Activated naive CD8-positive, alpha-beta T cell treated with anti-CD3 and anti-CD28 coated beads, Interleukin-2, amount 10 ng/mL, durations not matched to agents 7 days and 5 days (primary cell): Measurements from ENCODE around the gene WWTR1. TPM values are rescaled to one million over a fixed set of nuclear protein-coding genes. Genes with fewer than 3 reads are reported as not detected.

Experiments used
- ATAC-seq: fragments of 150-1000 bp; cut with Tn5 transposase; one replicate; pipeline ENCODE4 v1.10.0; 2021; ENCODE audit warnings: low read depth, moderate library complexity
- POLR2A ChIA-PET: fragments of 350-600 bp; sonication (Branson Sonifier 250); formaldehyde crosslinking; loops from one replicate; lab custom pipeline; 2021; ENCODE audit warnings: antibody characterized with exemption; lab: Charles Lee
- DNase-seq: peaks from one replicate; pipeline ENCODE4 v3.0.0; 2021
- H3K27ac Mint-ChIP-seq: one replicate; pipeline ENCODE4 v1.8.0; 2022; ENCODE audit warnings: mild to moderate bottlenecking, mixed read lengths
- H3K27me3 Mint-ChIP-seq: one replicate; pipeline ENCODE4 v1.8.0; 2022; ENCODE audit warnings: mild to moderate bottlenecking, moderate library complexity, mixed read lengths
- H3K36me3 Mint-ChIP-seq: one replicate; pipeline ENCODE4 v1.8.0; 2021; ENCODE audit warnings: mild to moderate bottlenecking, mixed read lengths
- H3K4me1 Mint-ChIP-seq: one replicate; pipeline ENCODE4 v1.8.0; 2021; ENCODE audit warnings: mixed read lengths
- H3K4me3 Mint-ChIP-seq: one replicate; pipeline ENCODE4 v1.8.0; 2022; ENCODE audit warnings: mild to moderate bottlenecking, moderate library complexity, mixed read lengths
- H3K9me3 Mint-ChIP-seq: one replicate; pipeline ENCODE4 v1.8.0; 2021; ENCODE audit warnings: mixed read lengths
- total RNA-seq, 2 experiments: library from RNA; stranded (reverse); gene quantifications; one replicate each; pipeline ENCODE4 v1.2.3, GENCODE V29; 2021

The WWTR1 gene
- total RNA-seq, 2 experiments from 2014 or later = 0.55 to 0.79 TPM

GRCh38 chr3:149490260-149490971 is 167.4 kb downstream of the WWTR1 start:
- ATAC-seq (no peak), DNase-seq (no peak)
- Mint-ChIP-seq H3K9me3 (no peaks in the 10 kb centered on the region), H3K36me3 (no peaks in the 10 kb centered on the region), H3K27ac (no peak overlapping the region), H3K4me1 (peaks cover 2% of the 10 kb centered on the region), H3K27me3 (peaks cover 18% of the 10 kb centered on the region), H3K4me3 (no peak overlapping the region)
- POLR2A ChIA-PET = no interaction called here

GRCh38 chr3:149489060-149489690 is 168.7 kb downstream of the WWTR1 start:
- no peaks in the 10 kb centered on the region for H3K9me3 Mint-ChIP-seq
- no peaks in the 10 kb centered on the region for H3K36me3 Mint-ChIP-seq
- H3K27ac Mint-ChIP-seq = no peak overlapping the region
- H3K4me3 Mint-ChIP-seq = no peak overlapping the region
- POLR2A ChIA-PET = no interaction called here
- DNase-seq (no peak), ATAC-seq (no peak)
- H3K4me1 Mint-ChIP-seq = peaks cover 2% of the 10 kb centered on the region
- peaks cover 12% of the 10 kb centered on the region for H3K27me3 Mint-ChIP-seq

GRCh38 chr3:149487598-149488197 is 170.1 kb downstream of the WWTR1 start:
- no peaks in the 10 kb centered on the region for H3K4me1 Mint-ChIP-seq
- no peak overlapping the region for H3K27ac Mint-ChIP-seq
- DNase-seq (no peak), ATAC-seq (no peak)
- POLR2A ChIA-PET = no interaction called here
- no peaks in the 10 kb centered on the region for H3K36me3 Mint-ChIP-seq
- H3K9me3 Mint-ChIP-seq = no peaks in the 10 kb centered on the region
- no peak overlapping the region for H3K4me3 Mint-ChIP-seq
- peaks cover 9% of the 10 kb centered on the region for H3K27me3 Mint-ChIP-seq

DNA sequence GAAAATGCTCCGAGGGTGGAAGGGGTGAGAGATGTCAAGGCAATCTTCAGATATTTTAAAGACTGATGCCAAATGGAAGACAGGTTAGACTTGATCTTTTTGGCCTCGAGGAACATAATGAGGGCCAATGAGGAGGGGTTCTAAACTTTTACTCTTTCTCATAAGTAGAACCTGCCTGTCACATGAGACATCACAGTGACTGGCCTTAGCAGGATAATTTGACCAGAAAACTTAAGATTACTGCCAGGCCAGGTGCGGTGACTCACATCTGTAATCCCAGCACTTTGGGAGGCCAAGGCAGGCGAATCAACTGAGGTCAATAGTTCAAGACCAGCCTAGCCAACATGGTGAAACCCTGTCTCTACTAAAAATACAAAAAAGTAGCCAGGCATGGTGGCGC is 171.1 kb downstream of the WWTR1 start:
- no peak overlapping the region for H3K27ac Mint-ChIP-seq
- H3K4me1 Mint-ChIP-seq = no peaks in the 10 kb centered on the region
- H3K36me3 Mint-ChIP-seq = no peaks in the 10 kb centered on the region
- ATAC-seq = no peak
- no peak overlapping the region for H3K4me3 Mint-ChIP-seq
- POLR2A ChIA-PET = no interaction called here
- peaks cover 9% of the 10 kb centered on the region for H3K27me3 Mint-ChIP-seq
- no peak for DNase-seq
- no peaks in the 10 kb centered on the region for H3K9me3 Mint-ChIP-seq

- Mint-ChIP-seq H3K27ac (no peak overlapping the region), H3K9me3 (no peaks in the 10 kb centered on the region), H3K4me1 (no peaks in the 10 kb centered on the region), H3K36me3 (no peaks in the 10 kb centered on the region), H3K27me3 (no peaks in the 10 kb centered on the region), H3K4me3 (no peak overlapping the region)
- ATAC-seq = no peak
- POLR2A ChIA-PET = no interaction called here
- no peak for DNase-seq
Measured at GRCh38 chr3:149481491-149481890, 176.3 kb downstream of the WWTR1 start.

- Mint-ChIP-seq H3K36me3 (no peaks in the 10 kb centered on the region), H3K27ac (no peak overlapping the region), H3K4me1 (no peaks in the 10 kb centered on the region), H3K27me3 (no peaks in the 10 kb centered on the region), H3K4me3 (no peak overlapping the region), H3K9me3 (no peaks in the 10 kb centered on the region)
- POLR2A ChIA-PET = no interaction called here
- ATAC-seq (no peak), DNase-seq (no peak)
Measured at GRCh38 chr3:149481056-149481455, 176.8 kb downstream of the WWTR1 start.

- Mint-ChIP-seq H3K36me3 (no peaks in the 10 kb centered on the region), H3K4me3 (no peak overlapping the region), H3K9me3 (no peaks in the 10 kb centered on the region), H3K4me1 (no peaks in the 10 kb centered on the region), H3K27me3 (no peaks in the 10 kb centered on the region), H3K27ac (no peak overlapping the region)
- ATAC-seq (peak; percentile 61), DNase-seq (peak; percentile 49)
- POLR2A ChIA-PET = no interaction called here
Measured at GRCh38 chr3:149480326-149481017, 177.4 kb downstream of the WWTR1 start.

DNA sequence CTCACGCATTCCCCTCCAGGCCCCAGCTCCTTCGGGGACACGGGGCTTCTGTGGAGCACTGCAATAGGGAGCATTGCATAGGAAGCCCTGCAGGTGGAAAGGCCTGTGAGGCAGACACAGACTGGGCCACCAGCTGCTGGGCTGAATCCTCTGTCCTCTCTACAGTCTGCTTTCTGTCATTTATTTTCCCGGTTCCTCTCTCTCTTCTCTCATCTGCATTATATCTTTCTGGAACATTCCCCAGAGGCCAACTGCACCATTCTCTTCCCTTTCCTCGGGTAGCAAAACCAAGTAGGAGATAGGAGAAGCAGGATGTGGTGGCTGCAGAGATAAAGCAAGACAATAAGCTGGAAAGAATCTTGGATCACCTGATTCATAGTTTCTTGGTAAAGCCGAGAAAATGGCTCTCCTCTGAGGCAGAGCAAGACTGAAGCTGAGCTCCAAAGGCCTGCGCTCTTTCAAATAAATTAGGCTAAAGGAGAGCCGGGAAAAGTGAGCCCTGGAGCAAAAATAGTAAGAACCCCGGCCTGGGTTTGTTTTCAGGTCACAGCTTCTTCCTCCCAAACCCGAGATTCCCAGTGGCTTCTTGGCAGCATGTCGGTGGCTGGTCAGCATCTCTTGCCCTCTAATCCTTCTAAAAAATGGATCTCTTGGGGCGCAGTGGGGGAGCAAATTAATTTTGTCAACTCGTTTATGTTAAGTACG is 178.1 kb downstream of the WWTR1 start:
- Mint-ChIP-seq H3K36me3 (no peaks in the 10 kb centered on the region), H3K4me3 (no peak overlapping the region), H3K9me3 (no peaks in the 10 kb centered on the region), H3K27ac (no peak overlapping the region), H3K4me1 (no peaks in the 10 kb centered on the region), H3K27me3 (no peaks in the 10 kb centered on the region)
- no peak for DNase-seq
- no peak for ATAC-seq
- POLR2A ChIA-PET = no interaction called here

- Mint-ChIP-seq H3K27me3 (peaks cover 17% of the 10 kb centered on the region), H3K36me3 (no peaks in the 10 kb centered on the region), H3K9me3 (no peaks in the 10 kb centered on the region), H3K4me1 (peaks cover 8% of the 10 kb centered on the region), H3K4me3 (no peak overlapping the region), H3K27ac (no peak overlapping the region)
- POLR2A ChIA-PET = no interaction called here
- ATAC-seq = no peak
- no peak for DNase-seq
Measured at GRCh38 chr3:149476225-149476624, 181.6 kb downstream of the WWTR1 start.

GRCh38 chr3:149475451-149476060 is 182.3 kb downstream of the WWTR1 start:
- no peak overlapping the region for H3K27ac Mint-ChIP-seq
- no peaks in the 10 kb centered on the region for H3K36me3 Mint-ChIP-seq
- peaks cover 20% of the 10 kb centered on the region for H3K27me3 Mint-ChIP-seq
- POLR2A ChIA-PET = no interaction called here
- no peak overlapping the region for H3K4me3 Mint-ChIP-seq
- no peaks in the 10 kb centered on the region for H3K9me3 Mint-ChIP-seq
- no peak for ATAC-seq
- DNase-seq = no peak
- H3K4me1 Mint-ChIP-seq = peaks cover 8% of the 10 kb centered on the region

DNA sequence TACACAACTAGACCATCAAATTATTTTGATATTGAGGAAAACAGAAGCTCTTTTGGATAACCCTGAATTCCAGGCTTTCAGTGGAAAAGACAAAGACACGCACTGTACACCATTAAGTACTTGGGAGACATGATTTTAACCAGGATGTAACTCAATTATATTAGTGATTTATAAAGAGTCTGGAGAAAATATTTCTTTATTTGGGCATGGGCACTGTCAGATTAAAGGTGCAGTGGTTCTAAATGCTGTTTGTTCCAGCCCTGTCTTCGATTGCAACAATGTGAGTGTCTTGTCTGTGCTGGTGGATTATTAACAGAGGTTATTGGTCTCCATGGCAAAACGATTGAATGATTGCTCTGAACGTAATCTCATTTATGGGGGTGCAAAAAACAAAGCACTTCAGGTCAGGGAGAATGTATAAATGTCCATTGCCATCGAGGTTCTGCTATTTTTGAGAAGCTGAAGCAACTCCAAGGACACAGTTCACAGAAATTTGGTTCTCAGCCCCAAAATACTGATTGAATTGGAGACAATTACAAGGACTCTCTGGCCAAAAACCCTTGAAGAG is 183.5 kb downstream of the WWTR1 start, which contains the start of gene TM4SF4:
Gene TM4SF4, plus strand, starts transcription at position 448 of the 568 bp plus-strand sequence. CDS start 181 bp downstream, outside the sequence.
- Mint-ChIP-seq H3K27me3 (peaks cover 22% of the 10 kb centered on the region), H3K4me3 (no peak within 1 kb of the TSS), H3K4me1 (peaks cover 8% of the 10 kb centered on the region), H3K27ac (no peak within 1 kb of the TSS), H3K9me3 (no peaks in the 10 kb centered on the region), H3K36me3 (no peaks in the 10 kb centered on the region)
- DNase-seq = no peak
- POLR2A ChIA-PET = no interaction called here
- ATAC-seq = no peak

DNA sequence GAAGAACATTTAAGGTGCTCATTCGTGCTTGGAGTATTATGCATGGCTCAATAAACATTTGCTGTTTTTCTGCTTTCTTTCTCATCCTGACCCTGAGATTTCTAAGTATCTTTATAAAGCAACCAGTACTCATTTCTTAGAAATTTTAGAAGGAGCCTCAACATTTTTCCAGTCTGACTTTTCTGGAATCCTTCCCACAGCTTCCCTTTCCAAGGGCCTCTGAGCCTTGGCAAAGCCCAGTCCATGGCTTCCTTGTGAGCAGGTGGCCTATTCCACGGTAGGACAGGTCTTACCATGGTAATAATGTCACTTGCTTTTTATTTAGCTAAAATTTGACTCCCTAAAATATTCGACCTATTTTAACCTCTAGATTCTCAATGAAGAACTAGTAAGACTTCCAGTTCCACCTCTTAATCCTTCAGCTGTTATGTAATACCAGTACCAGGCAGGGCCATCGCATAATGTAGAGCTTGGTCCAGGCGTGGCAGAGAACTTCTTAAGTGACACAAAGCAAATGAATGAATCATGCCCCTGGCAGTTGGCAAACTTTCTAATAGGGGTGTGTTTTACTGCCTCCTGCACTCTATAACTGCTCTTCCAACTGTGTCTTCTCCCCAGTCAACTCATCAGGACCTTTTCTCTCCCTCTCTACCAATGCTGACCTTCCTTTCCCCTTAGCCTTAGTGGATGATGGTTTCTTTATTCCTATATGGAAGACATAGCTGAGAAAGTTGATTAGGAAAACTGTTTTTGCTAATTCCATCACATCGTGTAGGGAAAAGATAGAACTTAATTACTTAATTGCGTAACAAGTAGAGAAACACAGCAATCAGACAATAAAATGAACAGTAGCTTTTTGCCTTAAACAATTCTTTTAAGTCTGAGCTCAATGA is 184.2 kb downstream of the WWTR1 start:
- Mint-ChIP-seq H3K4me3 (no peak overlapping the region), H3K27ac (no peak overlapping the region), H3K27me3 (peaks cover 22% of the 10 kb centered on the region), H3K9me3 (no peaks in the 10 kb centered on the region), H3K36me3 (no peaks in the 10 kb centered on the region), H3K4me1 (peaks cover 8% of the 10 kb centered on the region)
- ATAC-seq = no peak
- POLR2A ChIA-PET = no interaction called here
- no peak for DNase-seq
